CD4-positive, alpha-beta memory T cell (primary cell): ENCODE measurements around the gene PRTN3. TPM values are rescaled to one million over a fixed set of nuclear protein-coding genes. Genes with fewer than 3 reads are reported as not detected.
A peak's percentile ranks its signal among the peaks of the same experiment; 100 is the strongest.

Experiments used
- CTCF ChIA-PET: fragments of 350-600 bp; sonication (Branson Sonifier 250); formaldehyde crosslinking; loops from one replicate; lab custom pipeline; 2021; ENCODE audit warnings: inconsistent platforms; ENCODE audit not compliant: partially characterized antibody; lab: Charles Lee
- POLR2A ChIA-PET: fragments of 350-600 bp; sonication (Branson Sonifier 250); formaldehyde crosslinking; loops from one replicate; lab custom pipeline; 2021; ENCODE audit not compliant: partially characterized antibody; lab: Charles Lee
- DNase-seq, 5 donors: peaks; one replicate each; pipeline versions ENCODE4 v3.0.0 to v3.0.0-alpha.2; 2020 to 2022; ENCODE audit warnings: mixed read lengths in 1 of 5
- H3K27ac ChIP-seq: one replicate; pipeline ENCODE4 v1.7.0; 2013; ENCODE audit warnings: low read depth, low read length
- H3K27me3 ChIP-seq: 2 replicates; pipeline ENCODE4 v1.7.0; 2013; ENCODE audit warnings: mild to moderate bottlenecking, low read length, moderate library complexity; ENCODE audit not compliant: insufficient read depth
- H3K36me3 ChIP-seq: 2 replicates; pipeline ENCODE4 v1.7.0; 2013; ENCODE audit warnings: mild to moderate bottlenecking, low read length, moderate library complexity; ENCODE audit not compliant: insufficient read depth
- H3K4me1 ChIP-seq: 2 replicates; pipeline ENCODE4 v1.7.0; 2013; ENCODE audit warnings: mild to moderate bottlenecking, low read length, moderate library complexity; ENCODE audit not compliant: insufficient read depth
- H3K4me3 ChIP-seq, 2 donors: one replicate each; pipeline ENCODE4 v1.7.0; 2013; ENCODE audit warnings: low read length in 2 of 2, mild to moderate bottlenecking in 1 of 2
- H3K9me3 ChIP-seq, 2 donors: one replicate each; pipeline ENCODE4 v1.7.0; 2013; ENCODE audit warnings: low read length in 2 of 2, control low read depth in 1 of 2; ENCODE audit not compliant: control insufficient read depth in 1 of 2
- H3K27ac Mint-ChIP-seq, 7 donors: one replicate each; pipeline ENCODE4 v1.8.0; 2020 to 2021; ENCODE audit warnings: mixed read lengths in 7 of 7, mild to moderate bottlenecking in 6 of 7, inconsistent platforms in 3 of 7, moderate library complexity in 3 of 7
- H3K27me3 Mint-ChIP-seq, 2 donors: one replicate each; pipeline ENCODE4 v1.8.0; 2020 to 2021; ENCODE audit warnings: mixed read lengths in 2 of 2
- H3K36me3 Mint-ChIP-seq, 2 donors: one replicate each; pipeline ENCODE4 v1.8.0; 2020 to 2021; ENCODE audit warnings: mixed read lengths in 2 of 2, inconsistent platforms in 1 of 2, mild to moderate bottlenecking in 1 of 2
- H3K4me1 Mint-ChIP-seq, 4 donors: one replicate each; pipeline ENCODE4 v1.8.0; 2020 to 2021; ENCODE audit warnings: mixed read lengths in 4 of 4, mild to moderate bottlenecking in 1 of 4
- H3K4me3 Mint-ChIP-seq, 8 donors: one replicate each; pipeline ENCODE4 v1.8.0; 2020 to 2021; ENCODE audit warnings: mixed read lengths in 8 of 8, mild to moderate bottlenecking in 7 of 8, moderate library complexity in 6 of 8, inconsistent platforms in 3 of 8
- H3K9me3 Mint-ChIP-seq, 8 donors: one replicate each; pipeline ENCODE4 v1.8.0; 2020 to 2021; ENCODE audit warnings: mixed read lengths in 8 of 8, mild to moderate bottlenecking in 5 of 8, inconsistent platforms in 3 of 8, moderate library complexity in 1 of 8
- intact Hi-C: fragments of 100-400 bp; cut with micrococcal nuclease; formaldehyde crosslinking; loops from one replicate; pipeline ENCODE4 v1.15.1; 2023
- polyA plus RNA-seq, 2 donors: library from polyadenylated mRNA; unstranded; fragments of 300-500 nt; fragmentation: Illumina TruSeq; gene quantifications; one replicate each; pipeline ENCODE4 v1.2.3, GENCODE V29; 2021
- total RNA-seq, 2 experiments: library from RNA; stranded (reverse); gene quantifications; one replicate each; pipeline ENCODE4 v1.2.3, GENCODE V29; 2021

Gene PRTN3
- total and polyA plus RNA-seq, 4 experiments from 2014 or later: not detected

DNA sequence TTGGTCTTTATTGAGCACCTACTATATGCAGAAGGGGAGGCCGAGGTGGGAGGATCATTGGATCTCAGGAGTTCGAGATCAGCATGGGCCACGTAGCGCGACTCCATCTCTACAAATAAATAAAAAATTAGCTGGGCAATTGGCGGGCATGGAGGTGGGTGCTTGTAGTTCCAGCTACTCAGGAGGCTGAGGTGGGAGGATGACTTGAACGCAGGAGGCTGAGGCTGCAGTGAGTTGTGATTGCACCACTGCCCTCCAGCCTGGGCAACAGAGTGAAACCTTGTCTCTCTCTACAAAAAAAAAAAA, 22.5 kb downstream of the PRTN3 start:
- Histone ChIP-seq H3K4me3 (peak overlapping the region in 1 of 2 donors; percentile 24), H3K36me3 (no peaks in the 10 kb centered on the region), H3K9me3 (no peaks in the 10 kb centered on the region), H3K27me3 (peaks cover 3% of the 10 kb centered on the region), H3K4me1 (peaks cover 19% of the 10 kb centered on the region), H3K27ac (no peak overlapping the region)
- Mint-ChIP-seq H3K36me3 (peaks cover 4 to 10% of the 10 kb centered on the region in 2 donors), H3K27ac (peak overlapping the region in 6 of 7 donors; percentile 29 to 95 (median 76)), H3K27me3 (peaks cover 0 to 4% of the 10 kb centered on the region in 2 donors), H3K4me1 (peaks cover 5 to 23% (median 15%) of the 10 kb centered on the region in 4 donors), H3K4me3 (peak overlapping the region; percentile 6 to 88 (median 71)), H3K9me3 (peaks cover 0 to 7% (median 0%) of the 10 kb centered on the region in 8 donors)
- DNase-seq: no peak
- ChIA-PET CTCF (interaction anchor here (0.6 to 5.6 kb wide), 26 partner anchors 9 to 351 kb away, joined by 3 to 119 read pairs (median 4); partner anchors contain the start of genes CNN2, KISS1R, MED16 and R3HDM4), POLR2A (interaction anchor here (0.6 to 6.4 kb wide), 19 partner anchors 9 to 406 kb away, joined by 3 to 86 read pairs (median 4); partner anchors contain the start of genes CIRBP, KISS1R, MED16 and R3HDM4)
- intact Hi-C loops: loop anchor here (1.0 to 2.0 kb wide), 4 partner anchors 46 to 138 kb away; partner anchors contain the start of gene GRIN3B

DNA sequence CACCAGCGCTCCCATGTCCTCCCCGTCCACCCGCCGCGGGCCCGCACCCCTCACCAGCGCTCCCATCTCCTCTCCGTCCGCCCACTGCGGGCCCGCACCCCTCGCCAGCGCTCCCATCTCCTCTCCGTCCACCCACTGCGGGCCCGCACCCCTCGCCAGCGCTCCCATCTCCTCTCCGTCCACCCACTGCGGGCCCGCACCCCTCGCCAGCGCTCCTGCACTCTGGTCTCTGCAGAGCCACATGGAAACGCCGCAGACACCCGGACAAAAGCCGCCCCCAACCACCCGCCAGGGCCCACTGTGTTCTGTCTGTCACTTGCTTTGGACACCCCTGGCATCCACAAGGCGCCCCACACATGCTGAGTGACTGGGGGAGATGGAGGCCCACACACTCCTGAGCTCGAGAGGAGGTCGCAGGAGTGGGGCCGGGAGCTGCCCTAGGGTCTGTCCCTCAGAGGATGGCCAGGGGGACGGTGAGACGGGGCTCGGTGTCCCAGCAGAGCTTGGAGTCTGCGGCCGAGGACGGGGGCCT, 26.0 kb downstream of the PRTN3 start:
- Histone ChIP-seq H3K27ac (no peak overlapping the region), H3K36me3 (peaks cover 7% of the 10 kb centered on the region), H3K4me1 (peaks cover 20% of the 10 kb centered on the region), H3K4me3 (no peak overlapping the region), H3K9me3 (no peaks in the 10 kb centered on the region), H3K27me3 (no peaks in the 10 kb centered on the region)
- intact Hi-C loops: no loop called here
- peaks cover 7 to 22% of the 10 kb centered on the region in 2 donors for H3K36me3 Mint-ChIP-seq
- ChIA-PET CTCF (interaction anchor here (1.6 to 5.6 kb wide), 2 partner anchors 42 to 55 kb away, joined by 3 to 119 read pairs; no protein-coding TSS in a partner anchor), POLR2A (interaction anchor here (3.6 to 6.4 kb wide), 2 partner anchors 42 to 51 kb away, joined by 16 to 86 read pairs; partner anchors contain the start of gene KISS1R)
- H3K27me3 Mint-ChIP-seq: peaks cover 0 to 4% of the 10 kb centered on the region in 2 donors
- H3K9me3 Mint-ChIP-seq: peaks cover 0 to 9% (median 0%) of the 10 kb centered on the region in 8 donors
- peak overlapping the region in 1 of 7 donors; percentile 57 for H3K27ac Mint-ChIP-seq
- DNase-seq: no peak
- H3K4me3 Mint-ChIP-seq: no peak overlapping the region
- H3K4me1 Mint-ChIP-seq: peaks cover 5 to 27% (median 15%) of the 10 kb centered on the region in 4 donors

DNA sequence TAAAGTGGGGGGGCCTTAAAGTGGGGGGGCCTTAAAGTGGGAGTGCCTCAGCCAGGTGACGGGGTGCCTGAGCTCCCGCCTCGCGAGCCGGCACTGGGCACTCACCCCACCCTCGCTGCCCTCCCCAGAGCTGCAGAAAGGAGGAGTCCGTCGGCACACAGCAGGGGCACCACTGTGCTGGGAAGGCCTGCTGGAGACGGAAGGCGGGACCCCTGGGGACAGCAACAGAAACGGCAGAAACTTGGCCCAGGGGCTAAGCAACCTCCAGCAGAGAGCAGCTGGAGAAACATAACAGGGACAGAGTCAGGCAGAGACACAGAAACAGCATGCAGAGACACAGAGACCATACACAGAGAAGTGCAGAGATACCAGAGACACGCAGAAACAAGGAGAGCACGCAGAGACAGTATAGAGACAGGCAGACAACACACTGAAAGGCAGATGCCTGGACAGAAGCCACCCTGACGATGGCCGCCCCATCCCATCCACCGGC, 26.5 kb downstream of the PRTN3 start:
- intact Hi-C loops: no loop called here
- Histone ChIP-seq H3K4me3 (no peak overlapping the region), H3K4me1 (peaks cover 26% of the 10 kb centered on the region), H3K36me3 (peaks cover 7% of the 10 kb centered on the region), H3K27me3 (no peaks in the 10 kb centered on the region), H3K27ac (no peak overlapping the region), H3K9me3 (no peaks in the 10 kb centered on the region)
- POLR2A ChIA-PET: interaction anchor here (3.6 to 6.4 kb wide), 2 partner anchors 42 to 51 kb away, joined by 16 to 86 read pairs; partner anchors contain the start of gene KISS1R
- DNase-seq: no peak
- Mint-ChIP-seq H3K4me3 (no peak overlapping the region), H3K27ac (peak overlapping the region in 4 of 7 donors; percentile 19 to 67 (median 46)), H3K36me3 (peaks cover 7 to 23% of the 10 kb centered on the region in 2 donors), H3K9me3 (peaks cover 0 to 9% (median 0%) of the 10 kb centered on the region in 8 donors), H3K4me1 (peaks cover 5 to 31% (median 17%) of the 10 kb centered on the region in 4 donors), H3K27me3 (peaks cover 0 to 4% of the 10 kb centered on the region in 2 donors)
- CTCF ChIA-PET: interaction anchor here (5.6 kb wide), 1 partner anchor 54 kb away, joined by 119 read pairs; no protein-coding TSS in a partner anchor

DNA sequence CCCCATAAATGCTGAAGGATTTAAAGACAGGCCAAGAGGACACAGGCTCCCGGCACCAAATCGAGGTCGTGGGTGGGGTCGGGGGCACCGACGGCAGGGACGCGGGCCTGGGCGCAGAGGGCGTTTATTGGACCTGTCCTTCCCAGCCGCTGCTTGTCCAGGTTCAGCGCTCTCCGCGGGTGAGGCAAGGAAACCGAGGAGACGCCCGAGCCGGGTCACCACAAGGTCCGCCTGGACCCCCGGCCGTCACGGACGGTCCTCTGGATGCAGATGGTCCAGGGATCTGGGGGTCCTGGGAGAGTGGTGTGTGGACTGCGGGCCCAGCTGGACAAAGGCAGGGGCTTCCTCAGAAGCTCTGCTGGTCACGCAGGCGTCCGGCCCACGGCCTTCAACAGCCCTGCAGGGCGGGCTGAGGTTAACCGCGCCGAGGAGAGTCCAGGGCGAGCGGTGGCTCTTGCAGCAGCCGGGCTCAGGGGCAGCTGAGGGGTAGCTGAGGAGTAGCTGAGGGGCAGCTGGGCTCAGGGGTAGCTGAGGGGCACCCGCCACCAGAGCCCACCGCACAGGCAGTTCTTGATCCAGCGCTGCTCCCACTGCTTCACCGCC, 27.2 kb downstream of the PRTN3 start:
- Histone ChIP-seq H3K4me3 (no peak overlapping the region), H3K36me3 (peaks cover 7% of the 10 kb centered on the region), H3K27me3 (no peaks in the 10 kb centered on the region), H3K4me1 (peaks cover 22% of the 10 kb centered on the region), H3K9me3 (no peaks in the 10 kb centered on the region), H3K27ac (no peak overlapping the region)
- H3K9me3 Mint-ChIP-seq: peaks cover 0 to 12% (median 0%) of the 10 kb centered on the region in 8 donors
- ChIA-PET CTCF (interaction anchor here (5.6 kb wide), 1 partner anchor 53 kb away, joined by 119 read pairs; no protein-coding TSS in a partner anchor), POLR2A (interaction anchor here (3.6 to 6.4 kb wide), 2 partner anchors 41 to 50 kb away, joined by 16 to 86 read pairs; partner anchors contain the start of gene KISS1R)
- no peak for DNase-seq
- intact Hi-C loops: no loop called here
- no peaks in the 10 kb centered on the region for H3K27me3 Mint-ChIP-seq
- peak overlapping the region in 2 of 7 donors; percentile 57 to 67 for H3K27ac Mint-ChIP-seq
- peaks cover 7 to 26% of the 10 kb centered on the region in 2 donors for H3K36me3 Mint-ChIP-seq
- peaks cover 4 to 30% (median 16%) of the 10 kb centered on the region in 4 donors for H3K4me1 Mint-ChIP-seq
- no peak overlapping the region for H3K4me3 Mint-ChIP-seq

DNA sequence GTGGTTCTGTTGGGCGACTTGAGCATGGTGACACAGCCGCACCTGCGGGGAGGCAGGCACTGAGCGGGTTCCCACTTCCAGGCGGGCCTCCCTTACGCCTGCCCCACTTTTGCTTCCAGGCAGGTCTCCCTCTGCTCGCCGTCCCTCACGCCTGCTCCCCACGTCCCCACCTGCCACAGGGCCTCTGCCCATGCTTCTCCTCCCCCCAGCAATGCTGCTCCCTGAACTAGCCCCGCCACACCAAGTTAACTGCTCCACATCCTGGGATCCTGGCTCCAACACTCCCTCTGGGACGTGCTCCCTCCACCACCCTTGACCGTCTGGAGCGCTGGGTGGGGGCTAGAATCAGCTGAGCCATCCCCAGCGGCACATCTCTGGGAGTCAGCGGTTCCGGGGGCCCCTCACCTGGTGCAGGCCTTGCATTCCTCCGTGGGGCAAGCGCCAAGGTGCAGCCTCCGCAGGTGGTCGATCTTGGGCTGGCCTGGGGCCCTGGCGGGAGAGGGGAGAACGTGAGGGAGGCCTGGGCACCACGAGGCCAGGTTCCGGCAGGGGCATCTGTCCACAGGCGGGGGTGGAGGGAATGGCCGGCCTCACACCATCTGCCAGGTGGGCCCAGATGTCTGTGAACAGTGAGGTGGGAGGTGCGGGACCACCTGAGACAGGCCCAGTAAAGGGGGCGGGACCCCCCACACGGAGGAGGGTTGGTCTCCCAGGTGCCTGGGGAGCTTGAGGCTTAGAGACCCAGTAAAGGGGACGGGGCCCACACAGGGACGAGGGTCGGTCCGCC, 27.9 kb downstream of the PRTN3 start:
- H3K4me3 Mint-ChIP-seq: peak overlapping the region in 1 of 8 donors; percentile 25
- intact Hi-C loops: no loop called here
- peaks cover 7 to 26% of the 10 kb centered on the region in 2 donors for H3K36me3 Mint-ChIP-seq
- H3K4me3 ChIP-seq: no peak overlapping the region
- H3K9me3 ChIP-seq: no peaks in the 10 kb centered on the region
- no peak for DNase-seq
- peaks cover 6 to 26% (median 15%) of the 10 kb centered on the region in 4 donors for H3K4me1 Mint-ChIP-seq
- no peaks in the 10 kb centered on the region for H3K27me3 ChIP-seq
- POLR2A ChIA-PET: interaction anchor here (3.6 kb wide), 1 partner anchor 41 kb away, joined by 16 read pairs; no protein-coding TSS in a partner anchor
- H3K4me1 ChIP-seq: peaks cover 19% of the 10 kb centered on the region
- H3K9me3 Mint-ChIP-seq: peaks cover 0 to 12% (median 0%) of the 10 kb centered on the region in 8 donors
- no peaks in the 10 kb centered on the region for H3K27me3 Mint-ChIP-seq
- H3K27ac Mint-ChIP-seq: peak overlapping the region in 2 of 7 donors; percentile 46 to 53
- H3K27ac ChIP-seq: no peak overlapping the region
- CTCF ChIA-PET: no interaction called here
- peaks cover 7% of the 10 kb centered on the region for H3K36me3 ChIP-seq

DNA sequence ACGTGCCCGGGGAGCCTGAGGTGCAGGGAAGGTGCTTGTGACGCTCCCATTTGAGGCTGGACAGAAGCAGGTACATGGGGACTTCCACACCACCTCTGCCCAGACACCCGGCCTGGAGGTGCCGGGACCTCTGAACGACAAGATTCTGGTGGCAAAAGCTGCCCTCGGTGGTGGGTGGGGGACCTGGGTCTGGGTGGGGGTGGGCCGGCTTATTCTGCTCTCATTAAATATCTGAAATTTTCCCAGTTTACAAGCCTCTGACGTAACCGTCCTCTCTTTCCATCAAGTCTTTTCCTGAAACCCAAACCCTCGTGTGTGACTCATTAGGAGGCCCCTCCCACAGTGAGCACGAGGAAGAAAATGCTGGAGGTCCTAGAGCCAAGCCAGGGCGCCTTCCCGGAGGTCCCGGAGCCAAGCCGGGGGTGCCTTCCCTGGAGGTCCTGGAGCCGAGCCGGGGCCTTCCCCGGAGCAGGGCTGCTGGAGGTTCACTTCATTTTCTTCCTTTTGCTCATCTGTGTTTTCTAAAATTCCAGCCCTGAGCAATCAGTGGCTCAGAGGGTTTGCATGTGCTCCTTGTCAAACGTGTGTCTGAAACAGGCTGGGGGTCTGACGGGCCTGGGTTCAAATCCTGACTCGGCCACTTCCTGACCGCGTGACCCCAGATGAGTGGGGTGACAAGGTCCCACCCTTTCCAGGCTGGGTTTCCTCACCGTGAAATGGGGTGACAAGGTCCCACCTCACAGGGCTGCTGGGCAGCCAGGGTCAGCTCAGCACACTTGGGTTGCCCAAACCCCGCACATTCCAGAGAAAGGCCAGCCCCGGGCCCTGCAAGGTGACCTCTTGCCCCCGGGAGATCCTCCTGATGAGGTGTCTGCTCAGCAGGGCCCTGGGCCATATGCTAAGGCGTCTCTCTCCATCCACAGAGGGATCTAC, 28.7 kb downstream of the PRTN3 start:
- Mint-ChIP-seq H3K4me1 (peaks cover 5 to 20% (median 11%) of the 10 kb centered on the region in 4 donors), H3K36me3 (peaks cover 7 to 24% of the 10 kb centered on the region in 2 donors), H3K27ac (peak overlapping the region in 2 of 7 donors; percentile 32 to 96), H3K4me3 (peak overlapping the region in 2 of 8 donors; percentile 49 to 67), H3K9me3 (peaks cover 0 to 8% (median 0%) of the 10 kb centered on the region in 8 donors), H3K27me3 (no peaks in the 10 kb centered on the region)
- H3K4me3 ChIP-seq: no peak overlapping the region
- H3K4me1 ChIP-seq: peaks cover 13% of the 10 kb centered on the region
- DNase-seq: no peak
- no peaks in the 10 kb centered on the region for H3K27me3 ChIP-seq
- intact Hi-C loops: no loop called here
- no peak overlapping the region for H3K27ac ChIP-seq
- ChIA-PET CTCF (no interaction called here), POLR2A (interaction anchor here (3.6 kb wide), 1 partner anchor 40 kb away, joined by 16 read pairs; no protein-coding TSS in a partner anchor)
- H3K36me3 ChIP-seq: peaks cover 7% of the 10 kb centered on the region
- H3K9me3 ChIP-seq: no peaks in the 10 kb centered on the region
